Posterior vena cava (tissue), 2 donors: ENCODE data around the gene OOSP4A. TPM values are rescaled to one million over a fixed set of nuclear protein-coding genes. Genes with fewer than 3 reads are reported as not detected.

ENCODE experiments used
- DNase-seq: peaks from one replicate; pipeline ENCODE4 v3.0.0-alpha.2; 2020; ENCODE audit warnings: low spot score
- intact Hi-C, 2 donors: fragments of 100-400 bp; cut with DNase I; formaldehyde crosslinking; loops; one replicate each; pipeline versions ENCODE4 v1.14.1 to v1.14.2; 2022 to 2023
- long read RNA-seq, 2 donors: library from polyadenylated mRNA; unstranded; transcript quantifications; one replicate each; pipeline ENCODE4 v2.0.0, GENCODE V29; 2020 to 2021
- total RNA-seq, 2 donors: library from RNA; stranded (reverse); fragmentation: NEBNext Ultra II Directional; extraction: Animal tissue kit (Norgen Biotek cat#: 25700); gene quantifications; one replicate each; pipeline ENCODE4 v1.2.1, GENCODE V29; 2021
- donor health status: DM: yes; HTN: yes; CAD: no.
- donor health status: DM: yes; HTN: yes; CAD: no.

OOSP4A gene
- total RNA-seq: not detected
- long read RNA-seq, donor 1: 0 reads
- long read RNA-seq, donor 2: 0 reads

DNA sequence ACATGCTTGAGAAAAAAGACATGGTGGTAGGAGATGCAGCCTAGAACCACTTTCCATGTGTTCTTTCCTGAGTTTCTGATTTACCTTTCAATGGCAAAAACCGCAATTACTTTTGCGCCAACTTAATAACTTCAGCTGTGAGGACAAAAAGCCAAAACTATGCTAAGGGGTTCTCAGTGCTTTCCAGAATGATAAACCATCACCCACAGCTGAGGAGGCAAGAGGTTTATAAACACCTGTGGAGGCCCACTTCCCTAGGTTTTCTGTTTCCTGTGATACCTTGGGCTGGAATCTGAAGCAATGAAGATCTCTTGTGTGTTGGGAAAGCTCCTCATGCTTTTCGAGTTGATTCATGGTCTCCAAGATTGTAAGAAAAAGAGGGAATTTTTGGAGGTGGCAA, at the start of gene OOSP4A:
Gene OOSP4A, plus strand, starts transcription at position 301 of the 400 bp plus-strand sequence. Its CDS starts 0 bp downstream, at position 301.
- no peak for DNase-seq
- intact Hi-C loops: no loop called here

GRCh38 chr11:59918480-59918879, 45.4 kb upstream of the OOSP4A start:
- intact Hi-C loops: no loop called here
- DNase-seq: no peak

- no peak for DNase-seq
- intact Hi-C loops: no loop called here
Observed at GRCh38 chr11:59918987-59919589, 44.7 kb upstream of the OOSP4A start.

GRCh38 chr11:59923813-59924212, 40.0 kb upstream of the OOSP4A start:
- no peak for DNase-seq
- intact Hi-C loops: no loop called here

DNA sequence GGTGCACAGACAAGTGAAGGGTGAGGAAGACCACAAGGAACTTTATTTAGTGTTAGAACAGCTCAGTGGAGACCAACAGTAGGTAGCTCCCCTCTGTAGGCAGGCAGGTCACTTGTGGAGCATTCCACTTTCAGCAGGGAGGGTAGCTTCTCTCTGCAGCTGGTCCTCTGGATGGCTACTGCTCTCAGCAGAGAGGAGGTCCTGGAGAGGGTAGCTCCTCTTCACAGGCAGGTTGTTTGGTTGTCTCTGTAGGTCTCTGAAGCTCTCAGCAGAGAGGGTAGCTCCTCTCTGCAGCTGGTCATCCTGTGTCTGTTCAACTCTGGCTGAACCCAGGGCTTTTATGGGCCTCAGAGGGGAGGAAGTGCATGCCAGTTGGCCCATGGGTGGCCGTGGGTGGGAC, 32.1 kb upstream of the OOSP4A start:
- intact Hi-C loops: no loop called here

GRCh38 chr11:59938132-59938531, 25.7 kb upstream of the OOSP4A start, which contains the start of gene OOSP1:
TSS of gene OOSP1 (plus strand) at chr11:59938432. CDS start at chr11:59938455, 23 bp downstream.
- intact Hi-C loops: no loop called here
- no peak for DNase-seq

More for the DNA sequence above, 32.1 kb upstream of the OOSP4A start:
- DNase-seq: no peak

DNA sequence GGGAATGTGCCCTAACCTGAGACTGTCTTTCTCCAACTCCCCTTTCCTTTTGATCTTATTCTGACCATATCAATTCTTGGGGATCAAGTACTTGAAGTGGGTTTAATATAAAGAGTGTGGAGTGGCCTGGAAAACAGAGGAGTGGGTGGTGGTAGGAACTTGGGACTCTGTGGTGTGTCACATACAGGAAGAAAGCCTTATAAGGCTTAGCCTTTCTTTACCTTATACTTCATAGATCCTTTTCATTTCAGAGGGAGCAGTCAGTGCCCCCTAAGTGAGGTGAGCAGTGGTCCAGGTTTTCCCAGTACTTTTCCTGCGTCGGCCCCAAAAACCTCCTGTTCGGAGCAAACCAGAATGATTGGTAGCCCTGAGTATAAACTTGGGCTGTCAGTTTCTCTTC, 25.1 kb upstream of the OOSP4A start:
- DNase-seq: no peak
- intact Hi-C loops: no loop called here

DNA sequence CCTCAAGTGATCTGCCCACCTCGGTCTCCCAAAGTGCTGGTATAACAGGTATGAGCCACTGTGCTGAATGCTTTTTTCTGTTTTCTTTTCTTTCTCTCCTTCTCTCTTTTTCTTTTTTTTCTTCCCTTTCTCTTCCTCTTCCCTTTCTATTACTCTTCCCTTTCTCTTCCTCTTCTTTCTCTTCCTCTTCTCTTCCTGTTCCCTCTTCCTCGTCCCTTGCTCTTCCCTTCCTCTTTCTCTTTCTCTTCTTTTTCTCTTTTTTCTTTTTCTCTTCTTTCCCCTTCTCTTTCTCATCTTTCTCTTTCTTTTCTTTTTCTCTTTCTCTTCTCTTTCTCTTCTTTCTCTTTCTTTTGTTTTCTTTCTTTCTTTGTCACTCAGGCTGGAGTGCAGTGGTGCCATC, 24.4 kb upstream of the OOSP4A start:
- DNase-seq: no peak
- intact Hi-C loops: no loop called here

DNA sequence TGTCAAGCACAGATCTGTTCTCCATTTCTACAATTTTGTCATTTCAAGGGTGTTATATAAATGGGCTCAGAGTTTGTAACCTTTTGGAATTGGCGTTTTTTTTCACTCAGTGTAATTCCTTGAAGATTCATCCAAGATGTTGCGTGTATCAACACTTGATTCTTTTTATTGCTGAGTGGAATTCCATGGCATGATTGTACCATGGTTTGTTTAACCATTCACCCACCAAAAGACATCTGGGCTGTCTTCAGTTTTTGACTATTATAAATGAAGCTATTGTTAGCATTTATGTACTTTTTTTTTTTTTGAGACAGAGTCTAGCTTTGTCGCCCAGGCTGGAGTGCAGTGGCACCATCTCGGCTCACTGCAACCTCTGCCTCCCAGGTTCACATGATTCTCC, 22.7 kb upstream of the OOSP4A start:
- no peak for DNase-seq
- intact Hi-C loops: no loop called here

- intact Hi-C loops: no loop called here
- DNase-seq: no peak
Observed at GRCh38 chr11:59943997-59944714, 19.7 kb upstream of the OOSP4A start.

GRCh38 chr11:59944720-59945119, 19.1 kb upstream of the OOSP4A start:
- DNase-seq: no peak
- intact Hi-C loops: no loop called here

- DNase-seq: no peak
- intact Hi-C loops: no loop called here
Observed at GRCh38 chr11:59953463-59954218, 10.2 kb upstream of the OOSP4A start.

DNA sequence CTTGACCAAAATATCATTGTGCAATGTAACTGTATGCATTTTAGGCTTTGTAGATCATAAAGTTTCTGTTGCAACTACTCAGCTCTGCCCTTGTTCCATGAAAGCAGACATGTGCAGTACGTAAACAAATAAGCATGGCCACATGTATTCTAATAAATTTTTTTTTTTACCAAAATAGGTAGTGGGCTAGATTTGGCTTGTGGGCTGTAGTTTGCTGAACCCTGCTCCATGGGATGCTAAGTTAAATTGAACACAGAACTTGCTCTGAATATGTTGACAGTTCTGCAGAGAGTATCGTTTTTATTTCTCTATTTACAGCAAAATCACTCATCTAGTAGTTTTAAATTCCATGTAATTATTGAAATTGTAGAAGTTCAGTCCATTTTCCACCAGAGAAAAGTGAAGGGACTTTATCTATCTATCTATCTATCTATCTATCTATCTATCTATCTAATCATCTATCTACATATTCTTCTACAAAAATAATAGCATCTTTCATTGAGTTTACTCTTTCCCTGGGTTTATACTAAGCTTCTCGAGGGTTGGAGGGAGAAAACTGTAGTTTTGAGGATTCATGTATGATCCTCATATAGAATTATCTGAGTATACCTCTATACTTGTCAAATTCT, 9.5 kb upstream of the OOSP4A start:
- intact Hi-C loops: no loop called here
- no peak for DNase-seq

GRCh38 chr11:59957094-59957493, 6.7 kb upstream of the OOSP4A start:
- intact Hi-C loops: loop anchor here in 1 of 2 donors (5.0 kb wide), 1 partner anchor 175 kb away; no protein-coding TSS in a partner anchor
- no peak for DNase-seq

- intact Hi-C loops: no loop called here
- no peak for DNase-seq
Observed at GRCh38 chr11:59960502-59961381, 3.1 kb upstream of the OOSP4A start.

- no peak for DNase-seq
- intact Hi-C loops: no loop called here
Observed at GRCh38 chr11:59962107-59962482, 1.7 kb upstream of the OOSP4A start.

- intact Hi-C loops: no loop called here
- DNase-seq: no peak
Observed at GRCh38 chr11:59965424-59965823, 1.6 kb downstream of the OOSP4A start.

DNA sequence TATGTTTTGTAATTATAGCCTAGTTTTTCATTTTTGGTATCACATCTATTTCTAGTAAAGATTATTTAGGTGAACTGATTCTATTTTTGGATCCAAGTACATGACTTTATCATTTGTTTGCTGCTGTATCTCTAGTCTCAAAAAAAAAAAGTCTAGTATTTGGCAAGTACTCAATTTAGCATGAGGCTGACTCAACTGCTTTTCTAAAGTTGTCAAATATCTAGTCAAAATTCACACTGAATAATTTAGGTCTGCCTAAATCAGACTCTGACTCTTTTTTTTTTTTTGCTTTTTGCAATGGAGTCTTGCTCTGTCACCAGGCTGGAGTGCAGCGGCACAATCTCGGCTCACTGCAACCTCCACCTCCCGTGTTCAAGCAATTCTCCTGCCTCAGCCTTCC, 2.4 kb downstream of the OOSP4A start:
- intact Hi-C loops: no loop called here
- DNase-seq: no peak
